NOMO-1 treated with dmso at 0.1 percent for 144 hours (cell line): ENCODE data around the gene GFAP.

ENCODE experiments used
- DNase-seq: peaks from one replicate; lab custom pipeline; 2025; ENCODE audit not compliant: unreplicated experiment; lab: John Stamatoyannopoulos, UW

Gene GFAP

GRCh38 chr17:44932096-44932786 lies 16.9 kb upstream of the GFAP start:
- no peak for DNase-seq

GRCh38 chr17:44931376-44931775 lies 16.1 kb upstream of the GFAP start:
- DNase-seq, result no peak

GRCh38 chr17:44930667-44931066 lies 15.4 kb upstream of the GFAP start:
- no peak for DNase-seq

GRCh38 chr17:44928950-44929720 lies 13.8 kb upstream of the GFAP start:
- no peak for DNase-seq

GRCh38 chr17:44928136-44928535 lies 12.8 kb upstream of the GFAP start:
- no peak for DNase-seq

GRCh38 chr17:44927696-44928095 lies 12.4 kb upstream of the GFAP start:
- no peak for DNase-seq

- no peak for DNase-seq
Observed at GRCh38 chr17:44926821-44927525, 11.7 kb upstream of the GFAP start.

GRCh38 chr17:44925731-44926697 lies 10.7 kb upstream of the GFAP start:
- DNase-seq, result no peak

- DNase-seq, result no peak
Observed at GRCh38 chr17:44924107-44924544, 8.8 kb upstream of the GFAP start.

GRCh38 chr17:44922746-44923470 lies 7.6 kb upstream of the GFAP start:
- DNase-seq, result no peak

GRCh38 chr17:44922136-44922535 lies 6.8 kb upstream of the GFAP start:
- no peak for DNase-seq

- DNase-seq, result no peak
Observed at GRCh38 chr17:44921122-44921882, 6.0 kb upstream of the GFAP start.

- DNase-seq, result no peak
Observed at GRCh38 chr17:44920565-44920940, 5.3 kb upstream of the GFAP start.

- DNase-seq, result peak; percentile 25
Observed at GRCh38 chr17:44919885-44920564, 4.7 kb upstream of the GFAP start.

GRCh38 chr17:44919411-44919810 lies 4.1 kb upstream of the GFAP start:
- DNase-seq, result no peak

- no peak for DNase-seq
Observed at GRCh38 chr17:44918006-44918405, 2.7 kb upstream of the GFAP start.

- DNase-seq, result no peak
Observed at GRCh38 chr17:44917456-44917855, 2.2 kb upstream of the GFAP start.

GRCh38 chr17:44916781-44917241 lies 1.5 kb upstream of the GFAP start:
- DNase-seq, result no peak
